GM12872 (cell line): ENCODE measurements around the gene PGBD5.

Experiments
- TF ChIP-seq, protein P1 (sequence below): IDR thresholded peaks from 3 replicates; pipeline ENCODE4 v1.5.1; 2011; ENCODE audit warnings: low read depth, mild to moderate bottlenecking, low read length, moderate library complexity; ENCODE audit not compliant: insufficient read depth

The PGBD5 gene

GRCh38 chr1:230315099-230315498 lies 111.0 kb downstream of the PGBD5 start:
- TF ChIP-seq, protein P1, sequence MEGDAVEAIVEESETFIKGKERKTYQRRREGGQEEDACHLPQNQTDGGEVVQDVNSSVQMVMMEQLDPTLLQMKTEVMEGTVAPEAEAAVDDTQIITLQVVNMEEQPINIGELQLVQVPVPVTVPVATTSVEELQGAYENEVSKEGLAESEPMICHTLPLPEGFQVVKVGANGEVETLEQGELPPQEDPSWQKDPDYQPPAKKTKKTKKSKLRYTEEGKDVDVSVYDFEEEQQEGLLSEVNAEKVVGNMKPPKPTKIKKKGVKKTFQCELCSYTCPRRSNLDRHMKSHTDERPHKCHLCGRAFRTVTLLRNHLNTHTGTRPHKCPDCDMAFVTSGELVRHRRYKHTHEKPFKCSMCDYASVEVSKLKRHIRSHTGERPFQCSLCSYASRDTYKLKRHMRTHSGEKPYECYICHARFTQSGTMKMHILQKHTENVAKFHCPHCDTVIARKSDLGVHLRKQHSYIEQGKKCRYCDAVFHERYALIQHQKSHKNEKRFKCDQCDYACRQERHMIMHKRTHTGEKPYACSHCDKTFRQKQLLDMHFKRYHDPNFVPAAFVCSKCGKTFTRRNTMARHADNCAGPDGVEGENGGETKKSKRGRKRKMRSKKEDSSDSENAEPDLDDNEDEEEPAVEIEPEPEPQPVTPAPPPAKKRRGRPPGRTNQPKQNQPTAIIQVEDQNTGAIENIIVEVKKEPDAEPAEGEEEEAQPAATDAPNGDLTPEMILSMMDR = no peak

DNA sequence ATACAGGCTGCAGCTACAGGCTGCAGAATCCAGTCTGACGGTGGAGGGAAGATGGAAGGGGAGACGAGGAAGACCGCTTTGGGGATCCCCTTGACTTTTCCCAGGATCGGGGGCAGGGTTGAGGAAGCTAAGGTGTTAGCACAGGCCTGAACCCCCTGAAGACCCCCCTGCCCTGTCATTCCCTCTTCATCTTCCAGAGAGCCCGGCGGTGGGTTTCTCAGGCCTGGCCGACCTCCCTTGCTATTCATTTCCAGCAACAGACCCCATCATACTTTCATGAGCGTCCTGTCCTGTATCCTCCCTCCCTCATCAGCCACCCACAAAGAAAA lies 112.0 kb downstream of the PGBD5 start:
- TF ChIP-seq, protein P1 = no peak

DNA sequence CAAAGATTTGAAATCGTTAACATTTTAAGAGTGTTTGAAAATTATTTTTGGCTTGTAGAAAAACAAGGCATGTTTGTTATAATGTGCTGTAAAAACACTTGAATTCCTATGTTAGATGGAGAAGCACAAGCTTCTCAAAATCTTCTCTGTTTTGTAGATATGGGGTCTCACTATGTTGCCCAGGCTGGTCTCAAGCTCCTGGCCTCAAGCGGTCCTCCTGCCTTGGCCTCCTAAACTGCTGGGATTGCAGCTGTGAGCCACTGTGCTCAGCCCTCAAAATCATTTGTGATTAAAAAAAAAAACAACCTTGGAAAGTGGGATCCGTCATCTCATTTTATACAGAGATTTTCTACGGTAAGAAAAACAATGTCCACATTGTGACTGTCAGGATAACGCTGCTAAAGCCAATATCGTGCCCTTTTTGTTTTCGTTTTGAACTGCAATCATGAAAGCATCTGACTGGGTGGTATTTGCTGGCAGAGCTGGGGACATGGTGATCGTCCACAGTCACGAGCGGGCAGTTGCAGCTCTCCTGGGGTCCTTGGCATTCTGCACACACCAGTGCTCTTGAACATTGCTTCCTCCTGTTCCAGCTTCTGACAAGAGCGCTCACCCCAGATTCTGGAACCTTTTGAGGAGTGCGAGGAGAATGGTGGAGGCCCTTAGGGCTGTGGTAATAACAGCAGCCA lies 112.5 kb downstream of the PGBD5 start:
- TF ChIP-seq, protein P1 = no peak

- TF ChIP-seq, protein P1 = no peak
Observed at GRCh38 chr1:230312676-230313075, 113.5 kb downstream of the PGBD5 start.

GRCh38 chr1:230310381-230311163 lies 115.6 kb downstream of the PGBD5 start:
- TF ChIP-seq, protein P1 = peak; percentile 88

GRCh38 chr1:230309646-230310177 lies 116.4 kb downstream of the PGBD5 start:
- TF ChIP-seq, protein P1 = no peak

DNA sequence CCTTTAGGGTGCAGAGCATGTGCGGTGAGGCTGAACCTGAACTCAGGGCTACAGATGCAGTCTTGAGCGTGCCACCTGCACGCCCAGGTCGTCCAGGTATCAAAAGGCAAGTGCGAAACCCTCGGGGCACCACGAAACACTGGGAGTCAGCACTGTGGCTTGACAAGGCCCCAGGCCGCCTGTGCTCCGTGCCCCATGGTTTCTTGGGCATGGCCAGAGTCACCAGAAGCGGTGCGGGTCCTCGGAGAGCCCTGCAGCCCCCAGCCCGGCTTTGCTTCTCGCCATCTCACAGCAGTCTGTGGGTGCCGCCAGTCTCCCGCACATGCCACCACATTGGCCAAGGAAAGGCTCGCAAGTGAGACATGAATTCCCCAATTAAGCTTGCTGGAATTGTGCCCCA lies 117.3 kb downstream of the PGBD5 start:
- TF ChIP-seq, protein P1 = no peak
